Embryonic facial prominence (tissue), 1 donor: ENCODE data around the gene SLC25A26.

Experiments
- DNase-seq: peaks from one replicate; pipeline ENCODE4 v3.0.0-alpha.2; 2016; ENCODE audit errors: extremely low spot score

The SLC25A26 gene

DNA sequence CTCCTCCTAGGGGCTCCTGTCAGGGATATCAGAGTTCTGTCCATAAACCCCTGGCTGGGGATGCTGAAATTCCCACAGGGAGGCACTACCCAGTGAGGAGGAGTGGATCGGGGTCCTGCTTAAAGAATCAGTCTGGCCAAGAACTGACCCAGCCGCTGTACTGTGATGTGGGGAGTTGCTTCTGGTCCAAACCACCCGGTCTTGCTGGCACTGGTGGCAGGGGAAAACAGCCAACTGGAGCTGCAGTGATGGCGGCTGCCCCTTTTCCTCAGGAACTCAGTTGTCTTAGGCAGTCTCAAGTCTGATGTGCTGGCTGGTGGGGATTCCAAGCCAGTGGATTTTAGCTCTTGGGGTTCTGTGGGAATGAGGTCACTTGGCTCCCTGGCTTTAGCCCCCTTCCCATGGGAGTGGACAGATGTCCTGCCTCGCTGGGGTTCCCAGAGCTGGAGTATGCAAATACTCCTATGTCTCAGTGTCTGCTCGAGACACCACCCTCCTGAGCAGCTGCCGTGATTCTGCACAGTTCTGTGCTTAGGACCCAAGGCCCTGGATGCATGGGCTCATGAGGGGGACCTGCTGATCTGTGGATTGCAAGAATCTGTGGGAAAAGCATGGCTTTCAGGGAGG is 97.1 kb downstream of the SLC25A26 start:
- DNase-seq = no peak

DNA sequence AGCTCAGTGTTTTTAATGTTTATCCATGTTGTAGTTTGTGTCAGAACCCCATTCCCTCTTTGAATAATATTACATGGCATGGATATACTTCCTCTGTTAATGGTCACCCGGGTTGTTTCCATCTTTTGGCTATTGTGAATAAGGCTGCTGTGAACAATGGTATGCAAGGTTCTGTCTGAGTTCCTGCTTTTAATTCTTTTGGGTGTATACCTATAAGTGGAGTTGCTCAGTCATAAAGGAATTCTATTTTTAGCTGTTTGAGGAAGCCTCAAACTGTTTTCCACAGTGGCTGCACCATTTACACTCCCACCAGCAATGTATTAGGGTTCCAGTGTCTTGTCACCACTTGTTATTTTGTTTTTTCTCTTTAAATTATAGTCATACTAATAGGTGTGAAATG is 99.6 kb downstream of the SLC25A26 start:
- no peak for DNase-seq

DNA sequence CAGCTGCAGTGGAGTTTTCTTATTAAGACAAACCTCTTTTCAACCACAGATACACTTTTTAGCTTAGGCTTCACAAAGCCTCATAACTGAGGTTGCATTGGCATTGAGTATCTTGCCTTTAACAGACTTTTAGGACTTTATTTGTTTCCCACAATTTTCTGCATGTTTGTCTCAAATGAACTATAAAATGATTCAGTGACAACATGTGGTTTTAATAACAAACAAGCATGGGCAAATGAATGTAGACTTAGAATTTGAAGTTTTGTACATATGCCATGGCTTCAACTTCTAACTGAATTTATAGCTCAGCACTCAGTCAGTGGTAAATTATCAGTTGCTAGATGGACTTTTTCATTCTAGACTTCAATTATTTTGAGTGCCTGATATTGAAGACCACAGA is 101.6 kb downstream of the SLC25A26 start:
- DNase-seq = no peak

DNA sequence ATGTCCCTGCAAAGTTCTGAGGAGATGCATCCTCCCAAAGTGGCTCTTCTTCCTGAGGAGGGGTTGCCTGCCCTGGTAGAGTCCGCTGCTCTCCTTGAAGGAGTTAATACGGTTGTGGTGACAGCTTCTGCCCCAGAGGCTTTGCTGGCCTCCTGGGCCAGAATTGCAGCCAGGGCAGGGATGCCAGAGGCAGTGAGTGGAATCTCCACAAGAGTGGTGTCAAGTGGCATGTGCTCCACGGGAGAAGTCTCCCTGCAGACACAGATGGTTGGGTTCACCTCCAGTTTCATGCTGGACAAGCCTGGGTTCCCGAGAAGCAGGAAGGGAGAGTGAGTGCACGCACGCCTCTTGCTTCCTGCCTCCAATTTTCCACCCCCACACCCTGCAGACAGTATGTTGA is 105.5 kb downstream of the SLC25A26 start:
- no peak for DNase-seq

DNA sequence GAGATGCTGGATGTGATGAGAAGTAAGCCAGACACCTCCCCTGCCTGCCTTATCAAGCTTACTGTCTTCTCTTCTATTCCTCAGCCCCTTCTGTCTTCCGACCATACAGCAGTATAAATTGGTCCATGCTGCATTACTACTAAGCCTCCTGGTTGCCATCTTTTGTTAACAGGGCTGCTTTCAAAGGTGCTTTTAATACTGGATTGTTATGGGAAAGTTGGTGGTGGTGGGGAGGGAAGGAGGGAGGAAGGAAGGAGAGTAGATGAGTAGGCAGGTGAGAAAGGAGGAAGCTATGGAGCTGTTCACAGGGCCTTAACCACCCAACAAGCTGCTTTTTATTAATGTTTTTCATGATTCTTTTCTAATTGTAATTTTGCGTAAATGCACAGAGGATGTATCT is 114.9 kb downstream of the SLC25A26 start:
- DNase-seq = no peak

DNA sequence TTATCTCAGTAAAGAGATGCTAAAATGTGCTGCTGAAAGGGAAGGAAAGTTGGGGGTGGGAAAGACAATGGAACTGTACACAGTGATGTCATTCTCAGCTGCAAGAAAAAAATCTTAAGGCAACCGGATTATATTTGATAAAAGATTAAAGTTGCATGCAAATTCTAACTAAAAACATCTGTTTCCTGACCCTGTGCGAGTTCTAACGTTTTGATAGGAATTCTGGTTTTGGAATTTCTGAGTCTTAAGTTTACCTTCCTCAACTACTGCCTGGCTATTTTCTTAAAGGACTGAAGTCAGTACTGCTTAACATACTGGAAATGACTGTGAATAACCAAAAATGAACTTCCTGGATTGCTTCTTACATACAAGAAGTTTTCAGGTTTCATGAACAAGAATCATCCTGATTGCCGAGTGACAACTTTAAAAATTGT is 115.5 kb downstream of the SLC25A26 start:
- DNase-seq = peak; percentile 46

DNA sequence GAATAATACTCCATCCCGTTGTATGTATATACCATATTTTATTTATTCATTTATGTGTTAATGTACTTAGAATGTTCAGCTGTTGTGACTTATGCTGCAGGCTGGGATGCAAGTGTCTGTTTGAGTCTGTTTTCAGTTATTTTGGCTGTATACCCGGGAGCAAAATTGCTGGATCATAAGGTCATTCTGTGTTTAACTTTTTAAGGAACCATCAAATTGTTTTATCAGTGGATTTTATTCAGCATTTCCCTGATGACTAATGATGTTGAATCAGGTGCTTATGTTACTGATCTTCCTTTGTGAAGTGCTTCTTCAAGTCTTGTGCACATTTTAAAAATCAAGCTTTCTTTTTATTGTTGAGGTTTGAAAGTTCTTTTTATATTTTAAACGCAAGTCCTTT is 118.1 kb downstream of the SLC25A26 start:
- no peak for DNase-seq

DNA sequence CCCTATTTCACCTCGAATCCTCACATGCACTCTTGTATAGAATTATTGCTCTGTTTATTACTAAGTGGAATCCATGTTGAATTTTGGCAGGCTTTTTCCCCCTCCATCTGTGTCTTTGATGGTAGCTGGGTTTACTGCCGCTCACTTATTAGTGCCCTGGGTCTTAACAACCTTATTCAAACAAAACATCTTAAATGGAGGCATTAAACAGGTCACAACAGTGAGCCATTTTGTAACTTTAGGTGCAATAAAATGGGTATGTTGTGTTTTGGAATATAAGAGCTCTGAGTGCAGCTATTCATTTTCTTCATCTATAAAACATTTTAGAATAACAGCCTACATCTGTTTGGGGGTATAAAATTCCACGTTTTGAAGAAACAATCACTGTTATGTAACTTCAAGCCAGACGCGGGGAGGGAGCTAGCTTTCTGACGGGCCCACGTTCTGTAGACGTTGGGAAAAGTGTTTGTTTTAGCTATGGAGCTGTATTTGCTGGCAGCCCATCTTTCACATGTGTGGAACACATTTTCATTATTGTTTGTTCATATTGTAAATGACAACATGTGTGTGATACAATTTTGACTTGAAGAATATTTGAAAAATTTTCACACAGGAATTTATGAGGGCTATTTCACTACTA is 122.0 kb downstream of the SLC25A26 start:
- DNase-seq = peak; percentile 31

DNA sequence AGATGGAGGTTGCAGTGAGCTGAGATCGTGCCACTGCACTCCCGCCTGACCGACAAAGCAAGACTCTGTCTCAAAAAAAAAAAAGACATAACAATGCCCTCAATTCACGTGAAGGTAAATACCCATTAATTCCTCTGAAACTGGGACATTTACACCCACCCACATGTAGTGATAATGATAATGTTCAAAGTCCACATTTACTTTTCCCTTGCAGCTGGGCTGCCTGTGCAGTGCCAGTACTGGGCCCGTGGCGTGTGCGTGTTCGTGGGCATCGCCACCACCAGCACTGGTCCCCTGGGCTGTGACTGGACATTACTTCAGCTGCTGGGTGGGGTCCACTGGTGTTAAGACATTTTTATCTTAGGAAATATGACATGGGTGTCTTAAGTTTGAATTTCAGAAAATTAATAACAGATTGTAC is 123.6 kb downstream of the SLC25A26 start:
- no peak for DNase-seq

DNA sequence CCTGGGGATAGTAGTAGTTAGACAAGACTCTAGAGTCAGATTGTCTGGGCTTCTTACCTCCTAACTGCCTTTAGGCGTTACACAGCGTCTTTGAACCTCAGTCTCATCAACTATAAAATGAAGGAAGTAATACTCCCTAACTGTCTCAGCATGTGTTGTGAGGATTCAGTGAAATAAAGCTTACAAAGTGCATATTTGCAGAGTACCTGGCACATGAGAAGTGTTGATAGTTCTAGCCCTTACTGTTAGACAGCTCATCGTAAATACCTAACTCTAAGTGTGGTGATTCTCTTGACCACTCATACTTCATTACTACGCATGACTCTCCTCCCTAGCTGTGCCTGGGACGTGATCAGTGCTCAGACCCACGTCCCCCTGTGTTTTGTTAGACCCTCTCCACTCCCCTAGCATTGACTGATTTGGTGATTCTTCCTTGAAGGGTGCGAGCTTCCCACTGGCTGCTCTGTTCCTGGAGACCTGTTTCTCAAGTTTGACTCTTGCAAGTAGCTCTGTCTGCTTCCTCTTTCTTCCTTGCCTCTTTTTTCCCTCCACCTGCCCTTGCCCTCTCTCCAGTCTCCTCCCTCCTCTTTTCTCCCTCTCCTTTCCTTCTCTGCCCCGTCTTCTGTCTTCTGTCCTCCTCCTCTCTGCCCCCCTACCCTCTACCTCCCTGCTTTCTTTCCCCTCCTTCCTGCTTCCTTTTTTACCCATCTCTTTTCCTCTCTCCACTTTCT is 124.2 kb downstream of the SLC25A26 start:
- DNase-seq = no peak

DNA sequence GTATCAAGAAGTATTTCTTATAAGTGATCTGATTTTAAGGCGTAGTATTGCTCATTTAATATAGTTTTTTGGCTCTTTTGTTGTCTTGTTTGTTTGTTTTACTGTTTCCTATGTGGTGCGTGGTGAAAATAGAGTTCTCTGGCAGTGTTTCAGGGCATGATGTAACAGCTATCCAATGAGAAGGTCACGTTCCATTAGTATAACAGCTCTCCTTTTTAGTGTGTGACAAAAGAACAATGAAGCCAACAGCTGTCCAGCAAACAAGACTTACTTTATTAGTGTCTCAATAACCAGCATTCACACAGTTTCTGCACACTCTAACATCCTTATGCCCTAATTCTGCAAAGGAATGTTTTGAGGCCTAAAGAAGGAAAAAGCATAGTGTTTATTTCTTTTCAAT is 127.9 kb downstream of the SLC25A26 start:
- DNase-seq = no peak

DNA sequence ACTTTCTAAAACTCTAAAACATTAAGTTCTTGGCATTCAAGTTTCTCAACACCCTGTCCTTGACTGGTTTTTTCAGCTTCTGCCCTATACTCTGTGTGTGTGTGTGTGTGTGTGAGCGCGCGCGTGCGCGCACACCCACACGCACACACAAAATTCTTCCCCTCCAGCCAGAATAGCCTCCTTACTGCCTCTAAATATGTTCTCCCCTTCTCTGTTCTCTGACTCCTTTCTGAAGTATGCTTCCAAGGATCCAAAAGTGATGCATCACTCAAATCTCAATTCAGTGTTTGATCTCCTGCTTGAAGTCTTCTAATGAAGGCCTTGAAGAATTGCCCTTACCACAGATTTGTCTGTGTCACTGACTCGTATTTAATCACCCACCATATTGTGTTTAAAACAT is 129.8 kb downstream of the SLC25A26 start:
- DNase-seq = no peak

DNA sequence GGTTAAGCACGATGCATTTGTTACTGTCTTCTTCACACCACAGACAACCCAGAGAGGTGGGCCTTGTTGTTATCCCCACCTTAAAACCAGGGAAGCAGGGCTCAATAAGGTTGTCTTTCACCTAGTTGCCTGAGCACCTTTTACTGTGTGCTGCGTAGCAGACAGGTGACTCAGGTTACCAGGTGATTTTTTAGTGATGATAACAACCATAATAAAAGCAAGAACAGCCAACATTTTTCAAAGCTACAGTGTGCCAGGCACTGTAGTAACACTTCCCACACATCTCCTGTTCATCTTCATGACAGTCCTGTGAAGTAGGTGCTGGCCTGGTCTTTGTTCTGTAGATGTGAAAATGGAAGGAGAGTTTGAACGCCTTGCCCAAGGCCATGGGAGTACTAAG is 132.2 kb downstream of the SLC25A26 start:
- no peak for DNase-seq

DNA sequence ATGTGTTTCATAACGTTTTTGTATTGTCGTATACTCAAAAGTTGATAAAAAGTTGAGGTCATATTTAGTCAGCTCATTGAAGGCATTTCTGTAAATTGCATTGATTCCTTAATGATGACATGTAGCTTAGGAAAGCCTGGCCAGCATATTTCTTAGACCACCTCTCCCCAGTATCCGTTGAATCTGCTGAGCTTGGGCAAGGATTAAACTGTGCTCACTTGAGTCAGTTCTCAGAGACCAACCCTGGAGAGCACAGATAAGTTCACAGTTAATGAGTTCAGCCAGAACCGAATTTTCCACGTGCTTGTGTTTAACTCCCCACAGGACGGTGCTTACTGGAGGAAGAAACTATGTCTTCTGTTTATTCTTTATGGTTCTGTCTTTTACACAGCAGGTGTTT is 132.7 kb downstream of the SLC25A26 start:
- no peak for DNase-seq

DNA sequence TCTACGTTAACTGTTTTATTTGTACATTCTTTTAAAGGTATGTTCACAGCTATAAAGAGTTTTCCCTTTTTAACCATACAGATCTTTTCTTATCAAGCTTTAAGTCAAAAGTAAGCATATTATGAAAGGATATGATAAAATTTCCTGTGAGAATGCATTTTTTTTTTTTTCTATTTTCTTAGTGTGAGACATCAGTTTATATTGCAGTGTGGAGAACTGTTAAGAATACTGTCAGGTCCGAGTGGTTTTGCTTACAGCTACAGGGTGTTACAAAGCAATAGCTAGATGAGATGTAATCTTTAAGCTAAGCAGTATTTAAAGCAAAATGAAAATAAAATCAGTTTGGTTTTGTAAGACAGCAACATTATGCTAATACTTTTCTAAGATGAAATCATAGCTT is 133.2 kb downstream of the SLC25A26 start:
- DNase-seq = no peak

DNA sequence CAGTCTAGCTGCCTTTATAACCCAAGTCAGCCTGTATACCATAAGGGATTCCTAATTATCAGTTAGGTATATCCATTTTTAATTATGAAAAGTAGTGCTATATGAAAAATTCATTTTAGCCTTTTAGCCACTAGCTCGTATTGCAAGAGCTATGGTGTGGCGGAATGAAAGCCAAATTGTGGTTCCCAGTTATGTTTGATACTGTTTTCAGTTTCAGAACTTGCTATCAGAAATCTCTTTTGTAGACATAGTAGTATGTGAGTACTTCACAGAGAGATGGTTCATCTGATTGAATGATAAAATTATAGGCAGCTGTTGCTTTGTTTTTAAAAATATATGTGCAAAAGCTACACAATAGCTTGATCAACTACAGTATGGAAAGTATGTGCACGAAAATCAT is 134.6 kb downstream of the SLC25A26 start:
- no peak for DNase-seq

DNA sequence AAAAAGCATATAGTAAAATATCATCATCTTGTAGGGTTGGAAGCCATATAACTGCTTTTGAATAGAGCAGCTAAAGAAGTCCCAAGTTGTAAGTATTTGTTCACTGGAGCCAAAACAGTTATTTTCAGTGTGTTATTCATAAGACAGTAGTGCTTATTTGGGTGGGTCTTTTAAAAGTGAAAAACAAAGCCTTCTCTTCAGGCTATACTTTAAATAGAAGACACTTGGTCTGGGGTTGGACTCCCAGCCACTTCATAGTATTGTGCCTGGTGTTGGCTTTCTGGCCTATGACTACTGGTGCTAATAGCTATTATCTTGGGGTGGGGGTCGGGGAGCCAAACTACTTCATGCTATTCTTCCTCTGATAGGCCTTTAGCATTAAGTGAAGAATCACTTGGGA is 135.2 kb downstream of the SLC25A26 start:
- DNase-seq = no peak

DNA sequence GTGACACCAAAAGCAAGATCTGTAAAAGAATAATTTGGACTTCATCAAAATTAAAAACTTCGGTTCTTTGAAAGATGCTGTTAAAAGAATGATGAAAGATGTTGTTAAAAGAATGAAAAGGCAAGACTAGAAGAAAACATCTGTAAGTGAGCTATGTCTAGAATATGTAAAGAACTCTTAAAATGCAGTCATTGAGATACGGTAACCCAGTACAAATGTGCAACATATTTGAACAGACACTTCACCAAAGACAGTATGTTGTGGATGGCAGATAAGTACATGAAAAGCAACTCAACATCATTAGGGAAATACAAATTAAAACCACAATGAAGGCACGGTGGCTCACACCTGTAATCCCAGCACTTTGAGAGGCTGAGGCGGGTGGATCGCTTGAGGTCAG is 140.6 kb downstream of the SLC25A26 start:
- DNase-seq = no peak

DNA sequence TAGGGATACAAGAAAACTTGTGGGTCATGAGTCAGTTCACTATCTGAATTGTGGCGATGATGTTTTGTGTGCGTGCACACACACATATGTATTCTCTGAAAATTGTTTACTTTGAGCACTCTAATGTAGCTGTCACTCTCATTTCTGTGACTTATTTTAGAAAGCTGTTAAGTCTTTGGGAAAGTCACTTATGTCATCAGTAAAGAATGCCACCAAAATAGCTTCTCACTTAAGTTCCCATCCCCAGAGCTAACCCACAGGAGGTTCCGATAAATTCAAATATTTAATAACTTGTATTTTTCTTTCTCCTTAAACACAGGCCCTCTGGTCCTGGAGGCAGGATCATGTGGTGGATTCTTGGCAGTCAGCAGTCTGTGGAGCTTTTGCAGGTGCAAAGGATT is 141.7 kb downstream of the SLC25A26 start:
- DNase-seq = peak; percentile 64

DNA sequence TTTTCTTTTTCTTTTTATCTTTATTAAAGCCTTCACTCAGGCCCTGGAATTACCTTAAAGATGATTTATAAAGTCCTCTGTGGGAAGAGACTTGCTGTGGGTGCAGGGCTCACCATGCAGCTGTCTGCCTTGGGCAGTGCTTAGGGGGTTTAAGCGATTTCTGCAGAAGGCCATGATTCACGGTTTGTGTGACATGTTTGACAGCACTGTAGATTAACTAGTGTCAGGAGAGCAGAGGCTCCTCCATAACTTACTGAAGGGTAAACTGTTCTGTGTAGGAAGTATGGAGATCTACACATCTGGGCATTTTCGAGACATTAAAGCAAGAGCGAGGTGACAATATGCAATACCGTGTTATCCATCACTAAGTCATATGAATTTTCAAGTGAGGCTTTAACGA is 142.3 kb downstream of the SLC25A26 start:
- no peak for DNase-seq

DNA sequence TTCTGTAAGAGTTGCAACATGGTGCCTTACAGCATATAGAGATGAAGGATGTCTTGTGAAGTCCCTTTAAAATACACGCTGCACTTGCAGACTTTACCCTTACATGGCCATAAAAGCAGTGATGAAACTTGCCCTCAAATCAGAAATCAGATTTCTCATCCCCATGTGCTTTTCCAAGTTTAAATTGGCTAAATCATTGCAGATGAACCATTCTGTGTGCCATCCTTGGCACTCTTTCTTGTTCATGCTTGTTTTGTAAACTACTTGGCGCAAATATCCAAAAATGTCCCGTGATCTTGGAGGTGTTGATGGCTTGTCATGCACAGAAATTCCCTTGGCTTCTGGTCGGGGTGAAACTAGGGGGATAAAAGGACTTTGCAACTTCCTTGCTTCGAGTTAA is 144.3 kb downstream of the SLC25A26 start:
- no peak for DNase-seq

DNA sequence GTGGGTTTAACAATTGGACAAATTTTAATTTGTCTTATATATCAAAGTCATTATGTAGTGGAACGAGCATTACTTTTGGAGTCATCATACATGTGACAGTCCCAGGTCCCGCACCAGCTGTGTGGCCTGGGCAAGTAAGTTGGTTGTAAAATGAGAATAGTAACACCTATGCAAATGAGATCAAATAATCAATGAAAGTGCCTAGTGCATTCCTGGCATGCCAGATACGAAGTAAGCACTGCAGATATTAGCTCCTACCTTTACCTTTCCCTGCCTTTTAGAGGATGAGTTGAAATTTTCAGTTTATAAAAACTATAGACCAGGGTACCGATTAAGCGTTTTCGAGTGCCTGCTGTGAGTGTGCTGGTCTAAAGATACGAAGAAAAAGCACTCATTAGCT is 145.9 kb downstream of the SLC25A26 start:
- DNase-seq = no peak

DNA sequence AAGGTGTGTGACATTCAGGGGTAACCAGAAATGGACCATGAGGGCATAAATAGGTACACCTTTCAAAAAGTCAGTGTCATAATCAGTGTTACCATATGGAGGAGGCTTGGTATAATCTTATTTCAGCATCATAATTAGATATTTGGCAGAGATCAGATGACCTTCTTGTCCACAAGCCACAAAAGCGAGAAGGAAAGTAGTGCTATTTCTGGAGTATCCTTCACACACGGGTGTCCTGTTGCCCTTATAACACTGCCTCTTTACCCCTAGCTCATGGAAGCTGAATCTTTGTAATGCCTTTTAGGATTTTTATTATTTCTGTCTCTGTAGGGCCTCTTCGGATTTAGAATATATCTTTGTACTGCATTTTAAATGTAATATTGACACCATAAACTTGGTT is 147.2 kb downstream of the SLC25A26 start:
- no peak for DNase-seq
